GM10248 (cell line): ENCODE data around the gene RASSF6.
"Not testable (repeated sequence)": the region's sequence is repeated elsewhere in the genome, so short reads cannot be mapped to it uniquely, and the experiment has no call there.

Experiments used
- CTCF ChIA-PET: fragments of 300-600 bp; sonication (Branson Sonifier 250); formaldehyde crosslinking; extraction: SDS; loops from one replicate; lab custom pipeline; 2021; ENCODE audit warnings: antibody characterized with exemption; lab: Yijun Ruan, JAX
- POLR2A ChIA-PET: fragments of 350-650 bp; sonication (Branson Sonifier 250); formaldehyde crosslinking; extraction: SDS; loops from one replicate; lab custom pipeline; 2020; ENCODE audit warnings: antibody characterized with exemption; lab: Yijun Ruan, JAX
- DNase-seq: peaks from one replicate; pipeline ENCODE4 v3.0.0; 2012; ENCODE audit errors: extremely low spot score
- CTCF ChIP-seq: IDR thresholded peaks from 2 replicates; pipeline ENCODE4 v1.5.1; 2012; ENCODE audit warnings: mild to moderate bottlenecking, low read depth; ENCODE audit errors: extremely low read depth, missing control alignments, control extremely low read depth

The RASSF6 gene

GRCh38 chr4:73606465-73606974 is 13.7 kb downstream of the RASSF6 start:
- peak; percentile 35 for DNase-seq
- TF ChIP-seq CTCF = no peak
- ChIA-PET CTCF (interaction anchor here (1.1 to 1.4 kb wide), 2 partner anchors 10 to 16 kb away, joined by 3 to 4 read pairs; no protein-coding TSS in a partner anchor), POLR2A (interaction anchor here (0.6 kb wide), 1 partner anchor 47 kb away, joined by 8 read pairs; no protein-coding TSS in a partner anchor)

- no peak for DNase-seq
- ChIA-PET POLR2A (no interaction called here), CTCF (interaction anchor here (0.8 to 1.7 kb wide), 5 partner anchors 10 to 34 kb away, joined by 3 to 8 read pairs (median 4); no protein-coding TSS in a partner anchor)
- TF ChIP-seq CTCF = no peak
These were observed 16.2 kb downstream of the RASSF6 start for GRCh38 chr4:73603854-73604584.

GRCh38 chr4:73603271-73603710 is 16.9 kb downstream of the RASSF6 start:
- peak; percentile 46 for DNase-seq
- ChIA-PET CTCF (interaction anchor here (0.8 to 1.1 kb wide), 2 partner anchors 10 to 19 kb away, joined by 3 to 4 read pairs; no protein-coding TSS in a partner anchor), POLR2A (no interaction called here)
- no peak for TF ChIP-seq CTCF

- POLR2A ChIA-PET = no interaction called here
- CTCF ChIA-PET = interaction anchor here (0.6 to 1.5 kb wide), 4 partner anchors 10 to 79 kb away, joined by 3 to 4 read pairs (median 4); partner anchors contain the start of gene RASSF6
- no peak for TF ChIP-seq CTCF
- no peak for DNase-seq
These were observed 19.3 kb downstream of the RASSF6 start for GRCh38 chr4:73600954-73601353.

DNA sequence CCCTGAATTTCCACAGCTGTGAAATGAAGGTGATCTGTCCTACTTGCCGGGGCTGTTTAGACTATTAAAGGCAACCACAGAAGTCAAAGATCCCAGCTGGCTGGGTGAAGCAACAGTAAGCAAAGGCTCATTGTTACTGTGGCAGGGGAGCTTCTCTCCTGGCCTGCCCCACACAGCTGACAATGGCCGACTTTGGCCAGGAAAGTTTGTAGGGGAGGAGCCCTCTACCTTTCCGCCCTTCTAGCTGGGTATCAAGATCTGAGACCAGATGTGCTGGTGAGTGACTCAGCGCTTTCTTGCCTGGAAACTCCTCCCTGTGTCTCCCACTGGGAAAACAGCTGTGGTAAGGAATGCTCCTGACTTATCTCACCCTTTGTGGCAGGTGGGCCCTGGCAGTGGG is 21.1 kb downstream of the RASSF6 start:
- TF ChIP-seq CTCF = no peak
- DNase-seq = no peak
- ChIA-PET POLR2A (no interaction called here), CTCF (interaction anchor here (1.2 kb wide), 1 partner anchor 25 kb away, joined by 5 read pairs; no protein-coding TSS in a partner anchor)

- no peak for DNase-seq
- ChIA-PET CTCF (interaction anchor here (1.2 kb wide), 1 partner anchor 55 kb away, joined by 3 read pairs; no protein-coding TSS in a partner anchor), POLR2A (no interaction called here)
- no peak for TF ChIP-seq CTCF
These were observed 22.6 kb downstream of the RASSF6 start for GRCh38 chr4:73597594-73597993.

- POLR2A ChIA-PET, DNase-seq: not testable (repeated sequence)
- CTCF ChIA-PET = interaction anchor here (1.2 to 2.1 kb wide), 2 partner anchors 10 to 55 kb away, joined by 3 to 4 read pairs; no protein-coding TSS in a partner anchor
These were observed 23.1 kb downstream of the RASSF6 start for GRCh38 chr4:73597183-73597582.
